ENCODE results near the gene ARG2.

ARG2 gene

GRCh38 chr14:67666750-67667449 is 47.2 kb downstream of the ARG2 start:
- ChIA-PET POLR2A (interaction anchor here (0.6 kb wide), 1 partner anchor 82 kb away, joined by 3 read pairs; no protein-coding TSS in a partner anchor), CTCF (interaction anchor here (0.9 to 13.7 kb wide), 32 partner anchors 9 to 240 kb away, joined by 3 to 203 read pairs (median 6); partner anchors contain the start of genes ARG2, PIGH, RDH12 and TMEM229B)
- TF ChIP-seq, protein P1, sequence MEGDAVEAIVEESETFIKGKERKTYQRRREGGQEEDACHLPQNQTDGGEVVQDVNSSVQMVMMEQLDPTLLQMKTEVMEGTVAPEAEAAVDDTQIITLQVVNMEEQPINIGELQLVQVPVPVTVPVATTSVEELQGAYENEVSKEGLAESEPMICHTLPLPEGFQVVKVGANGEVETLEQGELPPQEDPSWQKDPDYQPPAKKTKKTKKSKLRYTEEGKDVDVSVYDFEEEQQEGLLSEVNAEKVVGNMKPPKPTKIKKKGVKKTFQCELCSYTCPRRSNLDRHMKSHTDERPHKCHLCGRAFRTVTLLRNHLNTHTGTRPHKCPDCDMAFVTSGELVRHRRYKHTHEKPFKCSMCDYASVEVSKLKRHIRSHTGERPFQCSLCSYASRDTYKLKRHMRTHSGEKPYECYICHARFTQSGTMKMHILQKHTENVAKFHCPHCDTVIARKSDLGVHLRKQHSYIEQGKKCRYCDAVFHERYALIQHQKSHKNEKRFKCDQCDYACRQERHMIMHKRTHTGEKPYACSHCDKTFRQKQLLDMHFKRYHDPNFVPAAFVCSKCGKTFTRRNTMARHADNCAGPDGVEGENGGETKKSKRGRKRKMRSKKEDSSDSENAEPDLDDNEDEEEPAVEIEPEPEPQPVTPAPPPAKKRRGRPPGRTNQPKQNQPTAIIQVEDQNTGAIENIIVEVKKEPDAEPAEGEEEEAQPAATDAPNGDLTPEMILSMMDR (IDR thresholded peaks at IDR 0.05; ENCODE audit: control extremely low read depth, extremely low read depth, low read depth, missing control alignments), result peak; percentile 67
- DNase-seq (ENCODE audit: extremely low spot score), result peak; percentile 69

DNA sequence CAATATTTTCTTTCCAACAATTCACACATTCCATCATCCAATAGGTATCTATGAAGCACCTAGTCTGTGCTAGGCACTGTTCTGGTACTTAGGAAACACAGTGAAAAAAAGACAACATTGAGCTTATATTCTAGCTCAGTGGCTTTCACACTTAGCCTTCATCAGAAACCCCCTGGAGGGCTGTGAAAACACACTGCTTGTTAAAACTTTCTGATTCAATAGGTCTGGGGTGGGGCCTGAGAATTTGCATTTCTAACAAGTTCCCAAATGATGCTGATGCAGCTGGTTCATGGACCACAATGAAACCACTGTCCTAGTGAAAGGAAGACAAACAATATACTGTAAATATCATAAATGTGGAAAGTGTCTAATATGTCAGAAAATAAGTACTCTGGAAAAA is 48.8 kb downstream of the ARG2 start:
- no peak for DNase-seq (ENCODE audit: extremely low spot score)
- POLR2A ChIA-PET, result interaction anchor here (0.7 kb wide), 1 partner anchor 14 kb away, joined by 3 read pairs; no protein-coding TSS in a partner anchor
- CTCF ChIA-PET, result interaction anchor here (1.0 to 13.7 kb wide), 11 partner anchors 9 to 242 kb away, joined by 3 to 203 read pairs (median 10); partner anchors contain the start of genes ARG2, PIGH and RDH12
- TF ChIP-seq, protein P1 (IDR thresholded peaks at IDR 0.05; ENCODE audit: control extremely low read depth, extremely low read depth, low read depth, missing control alignments), result no peak

GRCh38 chr14:67673451-67673850 is 53.7 kb downstream of the ARG2 start:
- DNase-seq (ENCODE audit: extremely low spot score), result no peak
- ChIA-PET CTCF (interaction anchor here (0.6 to 13.7 kb wide), 14 partner anchors 9 to 246 kb away, joined by 3 to 203 read pairs (median 4); partner anchors contain the start of genes PIGH and RDH12), POLR2A (interaction anchor here (1.4 kb wide), 1 partner anchor 73 kb away, joined by 4 read pairs; the partner anchor contains the start of gene PIGH)
- TF ChIP-seq, protein P1 (IDR thresholded peaks at IDR 0.05; ENCODE audit: control extremely low read depth, extremely low read depth, low read depth, missing control alignments), result no peak

GRCh38 chr14:67674139-67674479 is 54.4 kb downstream of the ARG2 start:
- CTCF ChIA-PET, result interaction anchor here (0.6 to 13.7 kb wide), 14 partner anchors 10 to 246 kb away, joined by 3 to 203 read pairs (median 4); partner anchors contain the start of genes PIGH and RDH12
- peak; percentile 64 for DNase-seq (ENCODE audit: extremely low spot score)
- POLR2A ChIA-PET, result no interaction called here
- TF ChIP-seq, protein P1 (IDR thresholded peaks at IDR 0.05; ENCODE audit: control extremely low read depth, extremely low read depth, low read depth, missing control alignments), result no peak

- CTCF ChIA-PET, result interaction anchor here (1.1 to 13.7 kb wide), 10 partner anchors 8 to 247 kb away, joined by 3 to 203 read pairs (median 4); partner anchors contain the start of genes PIGH and RDH12
- DNase-seq (ENCODE audit: extremely low spot score), result peak; percentile 90
- POLR2A ChIA-PET, result no interaction called here
- TF ChIP-seq, protein P1 (IDR thresholded peaks at IDR 0.05; ENCODE audit: control extremely low read depth, extremely low read depth, low read depth, missing control alignments), result peak; percentile 28
Measured at GRCh38 chr14:67674480-67675218, 54.9 kb downstream of the ARG2 start, which contains the start of gene VTI1B. VTI1B (minus strand) TSS chr14:67674632; CDS start chr14:67674489, 143 bp downstream.

GRCh38 chr14:67675219-67675582 is 55.5 kb downstream of the ARG2 start:
- POLR2A ChIA-PET, result no interaction called here
- no peak for DNase-seq (ENCODE audit: extremely low spot score)
- CTCF ChIA-PET, result interaction anchor here (1.1 to 13.7 kb wide), 6 partner anchors 9 to 248 kb away, joined by 3 to 110 read pairs (median 4); partner anchors contain the start of gene RDH12
- TF ChIP-seq, protein P1 (IDR thresholded peaks at IDR 0.05; ENCODE audit: control extremely low read depth, extremely low read depth, low read depth, missing control alignments), result no peak

Measured in GM10248 (cell line).